ENCODE measurements around the gene NFXL1. TPM values are rescaled to one million over a fixed set of nuclear protein-coding genes. Genes with fewer than 3 reads are reported as not detected.

NFXL1 gene
- total and polyA plus RNA-seq, 2 donors (not counting 1 experiment from before 2014, with no cell fraction given): 9.6 to 14.1 TPM

- H3K4me3 ChIP-seq (replicated peaks in 1 of 4; ENCODE audit: control extremely low read depth in 1 of 4, insufficient read depth in 1 of 4, low read depth in 3 of 4, low read length in 4 of 4): peak overlapping the region in 1 of 4 experiments; percentile 77
These were observed 995 bp upstream of the NFXL1 start for GRCh38 chr4:47915378-47915777.

GRCh38 chr4:47914926-47915237 is 499 bp upstream of the NFXL1 start:
- Histone ChIP-seq H3K4me2 (ENCODE audit: extremely low read depth, insufficient read depth, low read length) (peak overlapping the region; percentile 87), H4K20me1 (ENCODE audit: control insufficient read depth, extremely low read depth, insufficient read depth, low read length) (no peaks in the 10 kb centered on the region), H3K36me3 (ENCODE audit: control insufficient read depth, insufficient read depth, low read length) (no peaks in the 10 kb centered on the region), H3K27me3 (ENCODE audit: control insufficient read depth, insufficient read depth, low read length) (no peaks in the 10 kb centered on the region), H3K9me3 (ENCODE audit: control insufficient read depth, insufficient read depth, low read depth, low read length) (no peaks in the 10 kb centered on the region), H2AFZ (ENCODE audit: low read length) (peak overlapping the region; percentile 71), H3K4me1 (ENCODE audit: control insufficient read depth, extremely low read depth, insufficient read depth, low read length) (no peaks in the 10 kb centered on the region), H3K27ac (ENCODE audit: insufficient read depth, low read length) (no peak overlapping the region), H3K4me3 (replicated peaks in 1 of 4; ENCODE audit: control extremely low read depth in 1 of 4, insufficient read depth in 1 of 4, low read depth in 3 of 4, low read length in 4 of 4) (peak overlapping the region; percentile 50 to 96 (median 64)), H3K79me2 (ENCODE audit: control insufficient read depth, insufficient read depth, low read length) (peaks cover 11% of the 10 kb centered on the region), H3K9ac (ENCODE audit: insufficient read depth, low read length) (no peak overlapping the region)
- no peak for DNase-seq (ENCODE audit: low read depth in 2 of 2)
- no peak for TF ChIP-seq CTCF (conservative IDR thresholded peaks at IDR 0.05 in 1 of 2, IDR thresholded peaks at IDR 0.05 in 1 of 2; ENCODE audit: low read depth in 1 of 2, low read length in 2 of 2)
- TF ChIP-seq EZH2 (IDR thresholded peaks at IDR 0.05; ENCODE audit: low read length, missing control alignments): no peak

More at GRCh38 chr4:47915378-47915777, 995 bp upstream of the NFXL1 start:
- DNase-seq (ENCODE audit: low read depth in 2 of 2): no peak
- H3K27me3 ChIP-seq (ENCODE audit: control insufficient read depth, insufficient read depth, low read length): no peaks in the 10 kb centered on the region
- H2AFZ ChIP-seq (ENCODE audit: low read length): no peak overlapping the region
- TF ChIP-seq CTCF (conservative IDR thresholded peaks at IDR 0.05 in 1 of 2, IDR thresholded peaks at IDR 0.05 in 1 of 2; ENCODE audit: low read depth in 1 of 2, low read length in 2 of 2): no peak
- no peak for TF ChIP-seq EZH2 (IDR thresholded peaks at IDR 0.05; ENCODE audit: low read length, missing control alignments)
- H3K4me2 ChIP-seq (ENCODE audit: extremely low read depth, insufficient read depth, low read length): peak overlapping the region; percentile 87
- no peaks in the 10 kb centered on the region for H3K4me1 ChIP-seq (ENCODE audit: control insufficient read depth, extremely low read depth, insufficient read depth, low read length)
- peaks cover 11% of the 10 kb centered on the region for H3K79me2 ChIP-seq (ENCODE audit: control insufficient read depth, insufficient read depth, low read length)
- H3K27ac ChIP-seq (ENCODE audit: insufficient read depth, low read length): no peak overlapping the region
- H3K9me3 ChIP-seq (ENCODE audit: control insufficient read depth, insufficient read depth, low read depth, low read length): no peaks in the 10 kb centered on the region
- H3K9ac ChIP-seq (ENCODE audit: insufficient read depth, low read length): no peak overlapping the region
- H3K36me3 ChIP-seq (ENCODE audit: control insufficient read depth, insufficient read depth, low read length): no peaks in the 10 kb centered on the region
- no peaks in the 10 kb centered on the region for H4K20me1 ChIP-seq (ENCODE audit: control insufficient read depth, extremely low read depth, insufficient read depth, low read length)

DNA sequence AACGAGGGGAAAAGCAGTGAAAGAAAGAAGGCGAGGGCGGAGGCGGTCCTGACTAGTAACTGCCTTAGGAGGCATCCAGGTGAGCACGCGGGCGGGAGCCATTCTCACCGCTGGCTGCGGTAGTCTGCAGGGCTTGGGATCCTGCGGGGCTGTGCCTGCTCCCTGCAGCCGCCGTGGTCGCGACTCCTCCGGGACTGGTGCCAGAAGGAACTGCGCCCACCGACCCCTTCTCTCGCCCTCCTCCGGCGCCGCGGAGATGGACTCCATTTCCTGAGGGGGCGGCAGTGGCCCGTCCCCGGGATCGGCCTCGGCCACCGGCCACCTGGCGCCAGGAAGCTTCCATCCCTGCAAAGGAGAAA is 543 bp downstream of the NFXL1 start:
- H3K79me2 ChIP-seq (ENCODE audit: control insufficient read depth, insufficient read depth, low read length): peaks cover 11% of the 10 kb centered on the region
- TF ChIP-seq CTCF (conservative IDR thresholded peaks at IDR 0.05 in 1 of 2, IDR thresholded peaks at IDR 0.05 in 1 of 2; ENCODE audit: low read depth in 1 of 2, low read length in 2 of 2): no peak
- TF ChIP-seq EZH2 (IDR thresholded peaks at IDR 0.05; ENCODE audit: low read length, missing control alignments): no peak
- DNase-seq (ENCODE audit: low read depth in 2 of 2): peak in 1 of 2 donors; percentile 12
- peak overlapping the region; percentile 72 for H2AFZ ChIP-seq (ENCODE audit: low read length)
- H3K36me3 ChIP-seq (ENCODE audit: control insufficient read depth, insufficient read depth, low read length): no peaks in the 10 kb centered on the region
- H3K4me3 ChIP-seq (replicated peaks in 1 of 4; ENCODE audit: control extremely low read depth in 1 of 4, insufficient read depth in 1 of 4, low read depth in 3 of 4, low read length in 4 of 4): peak overlapping the region; percentile 70 to 96 (median 85)
- H3K9me3 ChIP-seq (ENCODE audit: control insufficient read depth, insufficient read depth, low read depth, low read length): no peaks in the 10 kb centered on the region
- H3K4me1 ChIP-seq (ENCODE audit: control insufficient read depth, extremely low read depth, insufficient read depth, low read length): no peaks in the 10 kb centered on the region
- H4K20me1 ChIP-seq (ENCODE audit: control insufficient read depth, extremely low read depth, insufficient read depth, low read length): no peaks in the 10 kb centered on the region
- peak overlapping the region; percentile 72 for H3K9ac ChIP-seq (ENCODE audit: insufficient read depth, low read length)
- H3K4me2 ChIP-seq (ENCODE audit: extremely low read depth, insufficient read depth, low read length): peak overlapping the region; percentile 59
- H3K27ac ChIP-seq (ENCODE audit: insufficient read depth, low read length): peak overlapping the region; percentile 76
- no peaks in the 10 kb centered on the region for H3K27me3 ChIP-seq (ENCODE audit: control insufficient read depth, insufficient read depth, low read length)
